HepG2 (cell line): Measurements from ENCODE around the gene THADA. TPM values are rescaled to one million over a fixed set of nuclear protein-coding genes. Genes with fewer than 3 reads are reported as not detected.

Experiments used
- ATAC-seq: fragments of 200-7000 bp; cut with Tn5 transposase; 3 replicates; pipeline ENCODE4 v1.9.1; 2020; ENCODE audit warnings: mild to moderate bottlenecking, moderate library complexity
- BruUV-seq: library from RNA; stranded (reverse); fragments of 400-500 nt; replicated peaks from 2 replicates; lab custom pipeline; 2021; lab: Mats Ljungman, UMichigan
- CTCF ChIA-PET: fragments of 300-600 bp; formaldehyde crosslinking; extraction: SDS; loops from one replicate; lab custom pipeline; 2021; ENCODE audit warnings: low total read pairs, inconsistent platforms, low intra/inter-chr PET ratio; lab: Yijun Ruan, JAX
- POLR2A ChIA-PET: fragments of 350-600 bp; sonication (Branson Sonifier 250); formaldehyde crosslinking; loops from one replicate; lab custom pipeline; 2020; ENCODE audit warnings: antibody characterized with exemption, inconsistent platforms; lab: Yijun Ruan, JAX
- DNase-seq: peaks from one replicate; pipeline ENCODE4 v3.0.0-alpha.2; 2015; ENCODE audit warnings: low spot score
- FAIRE-seq: peaks from 3 replicates; lab custom pipeline; 2011; peaks lifted over from hg19 to GRCh38; lab: Jason Lieb, UNC
- H2AFZ ChIP-seq: one replicate; pipeline ENCODE4 v1.6.1; 2011; ENCODE audit warnings: low read length, inconsistent platforms
- H3K27ac ChIP-seq: fragments of 300-600 bp; 3 replicates; pipeline ENCODE4 v1.8.0; 2011; ENCODE audit warnings: mixed run types, mild to moderate bottlenecking, mixed read lengths, low read length, inconsistent platforms; ENCODE audit not compliant: insufficient read depth; ENCODE audit errors: extremely low read length
- H3K27me3 ChIP-seq, 2 experiments: fragments of 200-600 bp in 1 of 2; 2 replicates in 1 of 2; 3 replicates in 1 of 2; pipeline versions ENCODE4 v1.6.0 to v1.8.0; 2011; ENCODE audit warnings: low read length in 2 of 2, mild to moderate bottlenecking in 2 of 2, moderate library complexity in 2 of 2, inconsistent platforms in 1 of 2; ENCODE audit not compliant: insufficient read depth in 2 of 2, control insufficient read depth in 1 of 2
- H3K36me3 ChIP-seq, 2 experiments: fragments of 200-600 bp in 1 of 2; replicated peaks in 1 of 2; 2 replicates in 1 of 2; 3 replicates in 1 of 2; pipeline versions ENCODE4 v1.5.1 to v1.8.0; 2011; ENCODE audit warnings: low read length in 2 of 2, inconsistent platforms in 1 of 2; ENCODE audit not compliant: insufficient read depth in 2 of 2, control insufficient read depth in 1 of 2
- H3K4me1 ChIP-seq: 2 replicates; pipeline ENCODE4 v1.5.1; 2012; ENCODE audit warnings: low read length, inconsistent platforms; ENCODE audit not compliant: insufficient read depth
- H3K4me2 ChIP-seq: 2 replicates; pipeline ENCODE4 v1.6.0; 2011; ENCODE audit warnings: low read depth, low read length, inconsistent platforms
- H3K4me3 ChIP-seq, 3 experiments: fragments of 200-600 bp in 1 of 3; sonication (generic), shearing (Covaris generic) in 1 of 3; replicated peaks in 1 of 3; 2 replicates each; pipeline ENCODE4 v1.5.1; 2011 to 2016; ENCODE audit warnings: low read length in 3 of 3, inconsistent platforms in 2 of 3, low read depth in 2 of 3, mild to moderate bottlenecking in 2 of 3, control low read depth in 1 of 3, mixed read lengths in 1 of 3; ENCODE audit not compliant: insufficient read depth in 1 of 3
- H3K79me2 ChIP-seq: one replicate; pipeline ENCODE4 v1.6.1; 2011; ENCODE audit warnings: low read length, inconsistent platforms; ENCODE audit not compliant: insufficient read depth
- H3K9ac ChIP-seq: 2 replicates; pipeline ENCODE4 v1.6.0; 2011; ENCODE audit warnings: mild to moderate bottlenecking, low read depth, low read length, inconsistent platforms; ENCODE audit not compliant: insufficient read depth
- H3K9me3 ChIP-seq: 2 replicates; pipeline ENCODE4 v1.5.1; 2012; ENCODE audit warnings: mild to moderate bottlenecking, low read length
- H4K20me1 ChIP-seq: 2 replicates; pipeline ENCODE4 v1.6.0; 2011; ENCODE audit warnings: inconsistent platforms, mild to moderate bottlenecking, low read length, moderate library complexity; ENCODE audit not compliant: insufficient read depth
- BRCA1 ChIP-seq: sonication (generic); formaldehyde crosslinking; IDR thresholded peaks from 2 replicates; pipeline ENCODE4 v1.4.0; 2020; ENCODE audit warnings: missing genetic modification reagents
- TSC22D2 ChIP-seq: sonication (generic); formaldehyde crosslinking; IDR thresholded peaks from 2 replicates; pipeline ENCODE4 v1.5.1; 2020; ENCODE audit warnings: missing genetic modification reagents, mild to moderate bottlenecking, borderline replicate concordance
- ZFX ChIP-seq: sonication (generic); formaldehyde crosslinking; IDR thresholded peaks from 2 replicates; pipeline ENCODE4 v1.4.0; 2020; ENCODE audit warnings: mild to moderate bottlenecking, low read depth, missing genetic modification reagents, moderate library complexity
- WGBS: methylation state at CpG from one replicate; pipeline ENCODE4 v1.1.6; 2017; ENCODE audit warnings: low lambda C conversion rate; 5-methylcytosine and 5-hydroxymethylcytosine counted together
- in situ Hi-C: cut with HindIII; loops from 2 replicates; pipeline ENCODE4 v1.10.0; 2017; ENCODE audit warnings: low pct_unique_long_range_greater_than_20kb; ENCODE audit not compliant: extremely low pct_ligation_motif_present
- intact Hi-C: fragments of 100-400 bp; cut with micrococcal nuclease; formaldehyde crosslinking; loops from one replicate; pipeline ENCODE4 v1.10.0; 2022; ENCODE audit not compliant: unreplicated experiment
- polyA plus RNA-seq, 8 experiments: library from polyadenylated mRNA; depleted of rRNA in 3 of 8; stranded (reverse) in 7 of 8; unstranded in 1 of 8; fragments of >200 nt; fragmentation: Illumina TruSeq in 4 of 8; extraction: Trizol in 4 of 8; gene quantifications; 2 replicates each; pipeline versions ENCODE4 v1.2.1 to v1.2.3, GENCODE V29; 2011 to 2016; ENCODE audit warnings: low read depth in 4 of 8, missing spikeins in 1 of 8, mixed read lengths in 1 of 8; ENCODE audit not compliant: insufficient read depth in 1 of 8
- total RNA-seq, 5 experiments: library from RNA; depleted of rRNA; stranded (reverse); fragments of >200 nt; fragmentation: Illumina TruSeq; extraction: Trizol; gene quantifications; 2 replicates each; pipeline ENCODE4 v1.2.3, GENCODE V29; 2016; ENCODE audit warnings: low read depth in 1 of 5
- TF ChIP-seq, protein P1 (sequence below): sonication (generic); formaldehyde crosslinking; IDR thresholded peaks from 2 replicates; pipeline ENCODE4 v1.4.0; 2020; ENCODE audit warnings: missing genetic modification reagents
- TF ChIP-seq, protein P2 (sequence below): sonication (generic); formaldehyde crosslinking; IDR thresholded peaks from 2 replicates; pipeline ENCODE4 v1.4.0; 2020; ENCODE audit warnings: mild to moderate bottlenecking, missing genetic modification reagents

The THADA gene
- total and polyA plus RNA-seq, 2 of the 13 experiments (the other 11 are each of a cell fraction or from before 2014, with no cell fraction given), result 12.7 to 21.7 TPM

DNA sequence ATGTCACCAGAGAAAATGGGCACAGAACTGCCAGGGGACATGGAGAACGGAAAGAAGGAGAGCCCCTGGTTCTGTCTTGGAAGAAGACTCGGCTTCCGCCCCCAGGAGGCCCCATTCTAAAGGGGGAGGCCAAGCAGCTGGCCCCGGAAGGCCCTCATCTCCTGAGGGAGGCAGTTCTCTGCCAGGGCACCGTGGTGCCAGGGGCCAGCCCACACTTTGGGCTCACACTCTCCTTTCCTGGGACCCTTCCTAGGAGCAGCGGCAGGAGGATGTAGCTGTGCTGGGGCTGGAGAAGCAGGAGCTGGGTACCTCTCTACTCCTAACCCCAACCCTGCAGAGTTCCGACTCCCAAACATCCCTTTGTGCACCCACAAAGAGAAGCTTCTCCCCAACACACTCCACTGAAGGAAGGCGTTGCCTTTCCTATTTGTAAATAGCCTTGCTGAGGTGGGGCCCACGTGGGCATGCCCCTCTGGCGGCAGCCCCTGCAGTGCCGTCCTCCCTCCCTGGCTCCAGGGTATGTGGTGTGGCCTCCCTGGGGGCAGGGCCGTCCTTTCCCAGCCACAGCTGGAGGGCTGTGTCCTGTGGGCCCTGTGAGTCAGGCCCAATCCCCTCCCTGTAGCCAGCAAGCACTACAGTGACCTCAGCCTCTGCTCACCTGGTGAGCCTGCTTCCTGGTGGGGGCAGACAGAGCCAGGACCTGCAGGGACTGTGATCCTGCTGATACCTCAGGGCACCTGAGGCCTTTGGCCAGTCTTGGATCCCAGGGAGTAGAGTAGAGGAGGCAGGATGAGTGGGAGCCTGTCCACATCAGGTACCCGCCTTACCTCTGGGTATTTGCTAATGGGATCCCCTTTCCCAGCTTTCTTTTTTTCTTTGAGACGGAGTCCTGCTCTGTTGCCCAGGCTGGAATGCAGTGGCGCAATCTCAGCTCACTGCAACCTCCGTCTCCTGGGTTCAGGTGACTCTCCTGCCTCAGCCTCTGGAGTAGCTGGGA is 396.0 kb downstream of the THADA start (continued):
- TF ChIP-seq, protein P1, sequence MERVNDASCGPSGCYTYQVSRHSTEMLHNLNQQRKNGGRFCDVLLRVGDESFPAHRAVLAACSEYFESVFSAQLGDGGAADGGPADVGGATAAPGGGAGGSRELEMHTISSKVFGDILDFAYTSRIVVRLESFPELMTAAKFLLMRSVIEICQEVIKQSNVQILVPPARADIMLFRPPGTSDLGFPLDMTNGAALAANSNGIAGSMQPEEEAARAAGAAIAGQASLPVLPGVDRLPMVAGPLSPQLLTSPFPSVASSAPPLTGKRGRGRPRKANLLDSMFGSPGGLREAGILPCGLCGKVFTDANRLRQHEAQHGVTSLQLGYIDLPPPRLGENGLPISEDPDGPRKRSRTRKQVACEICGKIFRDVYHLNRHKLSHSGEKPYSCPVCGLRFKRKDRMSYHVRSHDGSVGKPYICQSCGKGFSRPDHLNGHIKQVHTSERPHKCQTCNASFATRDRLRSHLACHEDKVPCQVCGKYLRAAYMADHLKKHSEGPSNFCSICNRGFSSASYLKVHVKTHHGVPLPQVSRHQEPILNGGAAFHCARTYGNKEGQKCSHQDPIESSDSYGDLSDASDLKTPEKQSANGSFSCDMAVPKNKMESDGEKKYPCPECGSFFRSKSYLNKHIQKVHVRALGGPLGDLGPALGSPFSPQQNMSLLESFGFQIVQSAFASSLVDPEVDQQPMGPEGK (CRISPR knock-in tag), result peak; percentile 90
- peak; percentile 64; the same call in 1 of the 2 replicates for TF ChIP-seq TSC22D2
- TF ChIP-seq, protein P2, sequence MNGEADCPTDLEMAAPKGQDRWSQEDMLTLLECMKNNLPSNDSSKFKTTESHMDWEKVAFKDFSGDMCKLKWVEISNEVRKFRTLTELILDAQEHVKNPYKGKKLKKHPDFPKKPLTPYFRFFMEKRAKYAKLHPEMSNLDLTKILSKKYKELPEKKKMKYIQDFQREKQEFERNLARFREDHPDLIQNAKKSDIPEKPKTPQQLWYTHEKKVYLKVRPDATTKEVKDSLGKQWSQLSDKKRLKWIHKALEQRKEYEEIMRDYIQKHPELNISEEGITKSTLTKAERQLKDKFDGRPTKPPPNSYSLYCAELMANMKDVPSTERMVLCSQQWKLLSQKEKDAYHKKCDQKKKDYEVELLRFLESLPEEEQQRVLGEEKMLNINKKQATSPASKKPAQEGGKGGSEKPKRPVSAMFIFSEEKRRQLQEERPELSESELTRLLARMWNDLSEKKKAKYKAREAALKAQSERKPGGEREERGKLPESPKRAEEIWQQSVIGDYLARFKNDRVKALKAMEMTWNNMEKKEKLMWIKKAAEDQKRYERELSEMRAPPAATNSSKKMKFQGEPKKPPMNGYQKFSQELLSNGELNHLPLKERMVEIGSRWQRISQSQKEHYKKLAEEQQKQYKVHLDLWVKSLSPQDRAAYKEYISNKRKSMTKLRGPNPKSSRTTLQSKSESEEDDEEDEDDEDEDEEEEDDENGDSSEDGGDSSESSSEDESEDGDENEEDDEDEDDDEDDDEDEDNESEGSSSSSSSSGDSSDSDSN (CRISPR knock-in tag), result peak; percentile 95

DNA sequence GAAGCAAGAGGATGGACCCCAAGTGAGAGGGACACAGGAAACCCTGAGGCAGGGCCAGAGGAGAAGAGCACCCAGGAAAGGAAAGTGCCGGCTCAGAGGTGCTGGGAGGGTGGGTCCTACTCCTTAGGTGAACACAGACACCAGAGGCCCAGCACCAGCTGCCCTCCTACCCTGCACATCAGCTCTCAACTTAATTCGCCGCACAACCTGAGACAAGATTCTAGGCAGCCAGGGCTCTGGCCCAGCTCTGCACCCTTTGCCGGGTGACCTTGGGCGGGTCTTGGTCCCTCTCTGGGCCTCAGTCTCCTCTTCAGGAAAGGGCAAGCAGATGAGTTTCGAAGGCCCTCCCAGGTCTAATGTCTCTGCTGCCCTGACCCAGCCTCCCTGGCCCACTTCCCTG is 397.6 kb downstream of the THADA start:
- H3K27me3 ChIP-seq, result no peaks in the 10 kb centered on the region
- no peaks in the 10 kb centered on the region for H4K20me1 ChIP-seq
- no peaks in the 10 kb centered on the region for H3K9me3 ChIP-seq
- intact Hi-C loops (no loop called here), in situ Hi-C loops (no loop called here)
- ChIA-PET POLR2A (interaction anchor here (0.6 to 10.9 kb wide), 3 partner anchors 9 to 269 kb away, joined by 3 to 324 read pairs (median 3); partner anchors contain the start of gene ZFP36L2), CTCF (no interaction called here)
- DNase-seq (no peak), FAIRE-seq (no peak), ATAC-seq (no peak)
- no peaks in the 10 kb centered on the region for H3K36me3 ChIP-seq
- H3K4me2 ChIP-seq, result no peak overlapping the region
- H3K27ac ChIP-seq, result no peak overlapping the region
- BruUV-seq, result no TSS peak
- H3K4me1 ChIP-seq, result peaks cover 90% of the 10 kb centered on the region
- TF ChIP-seq ZFX (CRISPR knock-in tag) (0 out of 2 replicates have a peak, but pooled peaks have one; percentile 20), BRCA1 (CRISPR knock-in tag) (no peak)
- no peaks in the 10 kb centered on the region for H3K79me2 ChIP-seq
- no peak overlapping the region for H2AFZ ChIP-seq
- H3K4me3 ChIP-seq, result no peak overlapping the region
- H3K9ac ChIP-seq, result no peak overlapping the region
- WGBS, result 88% methylated on average over 6 of the region's 6 CpGs
